Activated CD8-positive, alpha-beta memory T cell treated with anti-CD3 and anti-CD28 coated beads, Interleukin-2, amount 50 U/mL, for 1 hour (primary cell): ENCODE results near the gene SYT12.
"Not testable (repeated sequence)": the region's sequence is repeated elsewhere in the genome, so short reads cannot be mapped to it uniquely, and the experiment has no call there.

Experiments used
- DNase-seq: peaks from one replicate; pipeline ENCODE4 v3.0.0-alpha.2; 2020; ENCODE audit errors: extremely low read depth

Gene SYT12

DNA sequence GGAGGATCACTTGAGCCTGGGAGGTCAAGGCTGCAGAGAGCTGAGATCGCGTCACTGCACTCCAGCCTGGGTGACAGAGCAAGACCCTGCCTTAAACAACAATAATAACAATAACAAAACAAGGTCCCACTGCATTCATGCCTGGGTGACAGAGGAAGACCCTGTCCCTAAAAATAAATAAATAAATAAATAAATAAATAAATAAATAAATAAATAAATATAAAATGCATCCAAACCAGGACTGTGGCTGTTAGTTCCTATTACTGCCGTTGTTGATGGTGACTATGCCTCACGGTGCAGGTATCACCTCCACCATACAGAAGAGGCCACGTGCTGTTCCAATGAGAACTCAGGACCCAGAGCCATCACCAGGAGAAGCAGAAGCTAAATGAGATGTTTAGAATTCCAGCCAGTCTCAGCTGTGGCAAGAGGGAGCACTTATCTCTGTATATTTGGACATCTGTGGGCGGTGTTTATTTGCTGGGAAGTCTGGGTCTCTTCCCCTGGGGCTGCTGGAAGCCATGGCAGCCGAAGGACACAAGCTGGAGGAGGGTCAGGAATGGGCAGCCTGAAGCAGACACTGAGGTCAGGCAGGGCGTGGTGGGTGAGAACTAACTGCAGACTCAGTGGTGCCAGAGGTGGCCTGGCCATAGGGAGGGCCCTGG lies 26.2 kb upstream of the SYT12 start:
- no peak for DNase-seq

DNA sequence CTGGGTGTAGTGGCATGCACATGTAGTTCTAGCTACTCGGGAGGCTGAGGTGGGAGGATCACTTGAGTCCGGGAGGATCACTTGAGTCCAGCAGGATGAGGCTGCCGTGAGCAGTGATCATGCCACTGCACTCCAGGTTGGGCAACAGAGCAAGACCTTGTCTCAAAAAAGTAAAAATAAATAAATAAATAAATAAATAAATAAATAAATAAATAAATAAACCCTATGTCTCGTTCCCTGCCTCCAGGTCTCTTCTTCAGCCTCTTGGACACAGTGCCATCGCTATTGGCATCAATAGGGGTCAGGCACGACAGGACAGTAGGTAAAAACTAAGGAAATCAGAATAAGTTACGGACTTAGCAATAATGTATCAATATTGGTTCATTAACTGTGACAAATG lies 23.4 kb upstream of the SYT12 start:
- DNase-seq, result no peak

DNA sequence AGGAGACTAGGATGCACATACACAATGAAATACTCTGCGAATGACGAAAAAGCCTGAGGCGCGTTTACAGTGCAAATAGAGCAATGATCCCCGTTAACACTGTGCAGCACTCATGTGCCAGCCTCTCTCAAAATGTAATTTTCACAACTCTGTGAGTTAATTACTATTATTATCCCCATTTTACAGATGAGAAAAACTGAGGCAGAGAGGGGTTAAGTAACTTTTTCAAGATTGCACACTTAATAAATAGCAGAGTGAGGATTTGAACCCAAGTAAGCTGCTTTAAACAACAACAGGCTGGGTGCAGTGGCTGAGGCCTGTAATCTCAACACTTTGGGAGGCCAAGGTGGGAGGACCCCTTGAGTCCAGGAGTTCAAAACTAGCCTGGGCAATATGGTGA lies 21.6 kb upstream of the SYT12 start:
- DNase-seq, result no peak

GRCh38 chr11:67002297-67002913 lies 20.5 kb upstream of the SYT12 start:
- DNase-seq, result no peak

GRCh38 chr11:67002921-67003411 lies 20.0 kb upstream of the SYT12 start:
- no peak for DNase-seq

GRCh38 chr11:67005200-67005599 lies 17.7 kb upstream of the SYT12 start:
- not testable (repeated sequence) for DNase-seq

DNA sequence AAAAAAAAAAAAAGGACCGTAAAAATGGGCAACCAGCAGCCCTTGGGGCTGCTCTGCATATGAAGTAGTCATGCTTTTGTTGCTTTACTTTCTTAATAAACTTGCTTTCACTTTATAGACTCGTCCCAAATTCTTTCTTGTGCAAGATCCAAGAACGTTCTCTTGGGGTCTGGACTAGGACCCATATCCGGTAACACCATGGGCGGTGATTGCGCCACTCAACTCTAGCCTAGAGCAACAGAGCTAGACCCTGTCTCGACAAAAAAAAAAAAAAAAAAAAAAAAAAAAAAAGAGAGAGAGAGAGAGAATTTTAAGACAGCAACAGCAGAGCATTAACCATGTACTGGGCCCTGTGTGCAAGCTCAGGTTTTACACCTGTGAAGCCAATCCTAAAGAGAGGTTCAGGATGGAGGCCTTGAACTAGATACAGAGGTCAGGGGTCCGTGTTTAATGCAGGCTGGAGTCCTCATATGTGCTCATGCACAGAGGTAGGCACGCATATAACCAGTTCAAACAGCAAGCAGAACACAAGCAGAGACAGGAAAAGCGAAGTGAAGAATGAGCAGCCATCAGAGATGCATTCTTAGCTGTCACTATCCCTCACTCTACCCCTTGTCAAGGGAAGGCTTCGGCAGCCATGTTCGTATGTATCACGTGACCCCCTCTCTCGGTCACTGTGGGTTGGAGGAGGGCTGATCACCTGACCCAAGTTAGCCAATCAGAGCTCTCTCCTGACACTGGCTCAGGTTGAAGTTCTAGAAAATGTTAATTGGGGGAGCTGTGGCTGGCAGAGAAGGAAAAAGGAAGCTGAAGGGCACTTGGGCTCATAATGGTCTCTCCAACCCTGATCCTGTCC lies 16.7 kb upstream of the SYT12 start:
- DNase-seq, result no peak

- DNase-seq, result no peak
These were observed 15.8 kb upstream of the SYT12 start for GRCh38 chr11:67007126-67007525.

- DNase-seq, result no peak
These were observed 12.5 kb upstream of the SYT12 start for GRCh38 chr11:67010296-67010905.

DNA sequence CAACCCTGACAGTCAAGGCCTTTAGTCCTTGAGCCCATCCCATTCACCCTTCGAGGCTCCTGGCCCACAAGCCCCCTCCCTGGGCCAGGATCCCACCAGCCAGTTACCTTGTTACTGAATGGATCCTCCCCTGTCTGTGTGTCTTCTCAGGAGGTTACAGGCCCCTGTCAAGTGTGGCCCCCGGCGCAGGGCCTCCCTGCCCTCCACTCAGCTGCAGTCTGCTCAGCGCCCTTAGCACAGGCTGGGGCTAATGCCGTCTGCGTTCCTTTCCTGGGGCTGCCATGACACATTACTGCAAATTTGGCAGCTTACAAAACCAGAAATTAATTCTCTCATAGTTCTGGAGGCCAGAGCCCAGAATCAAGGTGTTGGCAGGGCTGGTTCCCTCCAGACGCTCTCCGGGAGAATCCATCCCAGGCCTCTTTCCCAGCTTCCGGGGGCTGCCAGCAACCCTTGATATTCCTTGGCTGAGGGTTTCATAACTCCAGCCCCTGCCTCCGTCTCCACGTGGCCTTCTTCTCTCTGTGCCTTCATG lies 9.4 kb upstream of the SYT12 start:
- no peak for DNase-seq

- no peak for DNase-seq
These were observed 8.6 kb upstream of the SYT12 start for GRCh38 chr11:67014343-67014742.

DNA sequence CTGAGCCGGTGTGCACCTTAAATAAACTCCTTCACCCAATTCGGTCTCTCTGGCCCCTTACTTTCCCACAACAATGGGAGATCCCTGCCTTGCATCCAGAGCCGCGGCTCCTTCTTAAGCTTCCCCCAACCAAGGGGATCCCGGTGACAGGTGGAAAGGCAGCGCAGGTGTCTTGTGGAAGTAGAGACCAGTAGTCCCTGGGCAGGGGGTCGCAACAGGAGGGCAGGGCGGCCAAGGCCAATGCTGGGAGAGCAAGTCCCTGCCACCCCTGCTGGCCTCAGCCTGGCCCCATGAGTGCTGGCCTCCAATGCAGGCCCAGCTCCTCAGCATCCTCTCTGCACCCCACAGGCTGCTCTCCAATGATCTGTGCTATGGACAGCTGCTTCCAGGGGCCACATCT lies 7.9 kb upstream of the SYT12 start:
- DNase-seq, result no peak

- DNase-seq, result no peak
These were observed 6.4 kb upstream of the SYT12 start for GRCh38 chr11:67016550-67016949.

GRCh38 chr11:67020949-67021348 lies 2.0 kb upstream of the SYT12 start:
- DNase-seq, result no peak

DNA sequence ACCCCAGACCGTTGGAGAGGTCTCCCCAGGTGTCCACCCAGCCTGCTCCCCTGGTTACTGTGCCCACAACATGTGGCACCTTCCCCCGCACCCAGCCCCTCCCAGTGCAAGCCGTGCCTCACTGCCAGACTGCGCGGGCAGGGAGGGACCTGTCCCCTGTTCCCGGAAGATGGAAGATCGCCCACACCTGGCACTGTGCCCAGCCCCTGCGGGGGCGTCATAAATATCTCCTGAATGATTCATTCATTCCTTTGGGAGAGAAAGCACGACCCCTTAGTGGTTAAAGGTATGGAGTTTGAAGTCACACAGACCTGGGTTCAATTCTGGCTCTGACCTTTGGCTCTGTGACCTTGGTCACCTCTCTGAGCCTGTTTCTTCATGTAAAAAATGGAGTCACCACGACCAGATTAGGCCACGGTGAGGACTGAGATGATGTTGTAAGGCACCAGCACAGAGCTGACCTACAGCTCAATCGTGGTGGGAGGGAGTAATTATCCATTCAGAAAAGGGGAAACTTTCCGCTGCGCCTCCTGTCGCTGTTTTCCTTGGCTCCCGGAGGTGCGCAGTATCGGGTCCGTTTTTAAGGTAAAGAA lies 497 bp upstream of the SYT12 start:
- no peak for DNase-seq

- no peak for DNase-seq
These were observed 1.0 kb downstream of the SYT12 start for GRCh38 chr11:67023957-67024353.

DNA sequence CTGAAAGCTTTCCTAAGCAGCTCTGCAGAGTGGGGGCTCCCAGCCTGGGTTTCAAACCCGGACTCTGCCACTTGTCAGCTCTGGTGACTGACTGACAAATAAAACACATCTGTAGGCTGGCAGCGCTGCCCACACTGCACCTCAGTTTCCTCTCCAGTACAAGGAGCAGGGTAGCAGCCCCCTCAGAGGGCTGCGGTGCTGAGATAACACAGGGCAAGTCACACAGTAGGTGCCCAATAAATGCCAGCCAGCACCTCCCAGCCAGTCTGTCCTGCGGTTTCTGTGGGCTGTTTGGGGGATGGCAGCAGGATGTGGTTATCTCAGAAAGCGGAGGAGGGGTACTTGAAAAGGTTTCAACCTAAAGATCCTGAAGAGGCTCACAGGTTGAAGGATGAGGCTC lies 1.5 kb downstream of the SYT12 start:
- no peak for DNase-seq

- no peak for DNase-seq
These were observed 2.0 kb downstream of the SYT12 start for GRCh38 chr11:67024966-67025365.

- no peak for DNase-seq
These were observed 2.8 kb downstream of the SYT12 start for GRCh38 chr11:67025750-67026149.

- no peak for DNase-seq
These were observed 4.0 kb downstream of the SYT12 start for GRCh38 chr11:67026941-67027340.

GRCh38 chr11:67027483-67027930 lies 4.6 kb downstream of the SYT12 start:
- DNase-seq, result no peak
